GM23338 (cell line): ENCODE measurements around the gene GNAZ. TPM values are rescaled to one million over a fixed set of nuclear protein-coding genes. Genes with fewer than 3 reads are reported as not detected.

ENCODE experiments used
- ATAC-seq: fragments of 200-7000 bp; cut with Tn5 transposase; 3 replicates; pipeline ENCODE4 v1.9.1; 2020
- DNase-seq: peaks from one replicate; pipeline ENCODE4 v3.0.0-alpha.2; 2015; ENCODE audit warnings: low spot score
- H2AFZ ChIP-seq: fragments of 200-600 bp; sonication (generic); 2 replicates; pipeline ENCODE4 v1.8.0; 2016; ENCODE audit warnings: antibody characterized with exemption, mild to moderate bottlenecking, moderate library complexity
- H3F3A ChIP-seq: fragments of 200-600 bp; sonication (generic); replicated peaks from 2 replicates; pipeline ENCODE4 v1.8.0; 2017; ENCODE audit warnings: antibody characterized with exemption, mixed run types, low read depth
- H3K27ac ChIP-seq: fragments of 200-600 bp; sonication (generic); 2 replicates; pipeline ENCODE4 v1.6.1; 2016; ENCODE audit warnings: low read depth
- H3K27me3 ChIP-seq: fragments of 200-600 bp; sonication (generic); 2 replicates; pipeline ENCODE4 v1.8.0; 2016; ENCODE audit warnings: mild to moderate bottlenecking, mixed run types, moderate library complexity; ENCODE audit not compliant: insufficient read depth
- H3K36me3 ChIP-seq: fragments of 200-600 bp; sonication (generic); 2 replicates; pipeline ENCODE4 v1.8.0; 2016; ENCODE audit warnings: mild to moderate bottlenecking; ENCODE audit not compliant: insufficient read depth
- H3K4me1 ChIP-seq: fragments of 200-600 bp; sonication (generic); 2 replicates; pipeline ENCODE4 v1.8.0; 2016; ENCODE audit warnings: mild to moderate bottlenecking, moderate library complexity; ENCODE audit not compliant: insufficient read depth
- H3K4me2 ChIP-seq: fragments of 200-600 bp; sonication (generic); 2 replicates; pipeline ENCODE4 v1.7.1; 2017; ENCODE audit warnings: mixed run types
- H3K4me3 ChIP-seq: fragments of 200-600 bp; sonication (generic); 2 replicates; pipeline ENCODE4 v1.6.1; 2016; ENCODE audit warnings: mixed run types
- H3K79me2 ChIP-seq: fragments of 200-600 bp; sonication (generic); replicated peaks from 2 replicates; pipeline ENCODE4 v1.8.0; 2017; ENCODE audit warnings: mild to moderate bottlenecking; ENCODE audit not compliant: insufficient read depth
- H3K9me2 ChIP-seq: fragments of 200-600 bp; sonication (generic); 2 replicates; pipeline ENCODE4 v1.8.0; 2017; ENCODE audit not compliant: insufficient read depth
- H4K20me1 ChIP-seq: fragments of 200-600 bp; sonication (generic); replicated peaks from 2 replicates; pipeline ENCODE4 v1.8.0; 2017; ENCODE audit warnings: mild to moderate bottlenecking; ENCODE audit not compliant: insufficient read depth
- H3K27ac Mint-ChIP-seq: 2 replicates; pipeline ENCODE4 v1.8.0; 2020; ENCODE audit warnings: inconsistent platforms, mild to moderate bottlenecking, moderate library complexity, mixed read lengths
- H3K27me3 Mint-ChIP-seq: 3 replicates; pipeline ENCODE4 v1.8.0; 2022; ENCODE audit warnings: low read depth, mild to moderate bottlenecking, moderate library complexity, mixed read lengths, inconsistent platforms; ENCODE audit not compliant: insufficient read depth, poor library complexity
- H3K36me3 Mint-ChIP-seq: 3 replicates; pipeline ENCODE4 v1.8.0; 2021; ENCODE audit warnings: low read depth, mild to moderate bottlenecking, inconsistent platforms, moderate library complexity, mixed read lengths
- H3K4me1 Mint-ChIP-seq: 3 replicates; pipeline ENCODE4 v1.8.0; 2020; ENCODE audit warnings: mild to moderate bottlenecking, inconsistent platforms, mixed read lengths
- H3K4me3 Mint-ChIP-seq: 3 replicates; pipeline ENCODE4 v1.8.0; 2021; ENCODE audit warnings: moderate library complexity, mild to moderate bottlenecking, inconsistent platforms, mixed read lengths
- H3K9me3 Mint-ChIP-seq: 3 replicates; pipeline ENCODE4 v1.8.0; 2020; ENCODE audit warnings: moderate library complexity, mild to moderate bottlenecking, inconsistent platforms, mixed read lengths
- CREB1 ChIP-seq: fragments of 250-450 bp; sonication (Bioruptor Pico); IDR thresholded peaks from 2 replicates; pipeline ENCODE4 v1.5.0; 2020; ENCODE audit warnings: low read depth, mild to moderate bottlenecking, moderate library complexity
- EZH2phosphoT487 ChIP-seq: fragments of 200-600 bp; sonication (generic); IDR thresholded peaks from one replicate; pipeline ENCODE4 v1.8.1; 2018; ENCODE audit warnings: antibody characterized with exemption; ENCODE audit not compliant: unreplicated experiment
- JUNB ChIP-seq: IDR thresholded peaks from one replicate; pipeline ENCODE4 v1.6.1; 2016; ENCODE audit warnings: antibody characterized with exemption; ENCODE audit not compliant: unreplicated experiment
- NANOG ChIP-seq: IDR thresholded peaks from 2 replicates; pipeline ENCODE4 v1.6.1; 2016; ENCODE audit warnings: antibody characterized with exemption, borderline replicate concordance
- POLR2AphosphoS5 ChIP-seq: IDR thresholded peaks from 2 replicates; pipeline ENCODE4 v1.6.1; 2016; ENCODE audit warnings: antibody characterized with exemption, low read depth
- STAT1 ChIP-seq: IDR thresholded peaks from one replicate; pipeline ENCODE4 v1.6.1; 2016; ENCODE audit warnings: antibody characterized with exemption; ENCODE audit not compliant: unreplicated experiment
- ZNF331 ChIP-seq: fragments of 250-450 bp; sonication (Bioruptor Pico); IDR thresholded peaks from 2 replicates; pipeline ENCODE4 v1.5.0; 2020; ENCODE audit warnings: low read depth, mild to moderate bottlenecking, moderate library complexity
- polyA plus RNA-seq: library from polyadenylated mRNA; unstranded; fragments of >200 nt; fragmentation: Nextera tagmentation; extraction: Ambion mirVana; gene quantifications from 2 replicates; pipeline ENCODE4 v1.2.1, GENCODE V29; 2016
- total RNA-seq: library from RNA; depleted of rRNA; stranded (reverse); fragments of >200 nt; shearing (Covaris generic); gene quantifications from 2 replicates; pipeline ENCODE4 v1.2.3, GENCODE V29; 2014
- TF ChIP-seq, protein P1 (sequence below), 2 experiments: fragments of 200-600 bp in 1 of 2; sonication (generic) in 1 of 2; conservative IDR thresholded peaks; 2 replicates each; pipeline versions ENCODE4 v1.5.1 to v1.6.1; 2016 to 2017; ENCODE audit warnings: antibody characterized with exemption in 2 of 2, low read depth in 2 of 2, mild to moderate bottlenecking in 2 of 2, moderate library complexity in 1 of 2
- TF ChIP-seq, protein P2 (sequence below): IDR thresholded peaks from one replicate; pipeline ENCODE4 v1.6.1; 2018; ENCODE audit warnings: antibody characterized with exemption; ENCODE audit not compliant: unreplicated experiment

The GNAZ gene
- total and polyA plus RNA-seq, 2 experiments from 2014 or later, result 2.9 to 11.1 TPM

DNA sequence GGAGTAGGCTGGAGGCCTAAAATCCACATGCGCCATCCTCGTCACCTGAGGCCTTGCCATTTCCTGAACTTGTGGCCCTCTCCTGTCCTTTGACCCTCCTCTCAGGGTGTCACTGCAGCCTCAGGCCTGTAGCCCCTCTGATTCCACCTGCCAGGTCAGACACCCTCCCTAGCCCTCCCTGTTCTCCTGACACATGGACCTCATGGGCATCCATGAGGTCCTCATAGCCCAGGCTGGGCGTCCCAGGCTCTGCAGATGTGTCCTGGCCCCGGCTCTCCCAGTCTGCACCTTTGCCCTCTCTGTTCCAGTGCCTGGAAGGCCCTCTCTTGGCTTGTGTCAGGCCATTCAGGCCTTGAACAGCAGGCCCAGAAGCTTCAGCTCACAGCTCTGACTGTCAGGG, 90.7 kb downstream of the GNAZ start (continued):
- TF ChIP-seq, protein P1, sequence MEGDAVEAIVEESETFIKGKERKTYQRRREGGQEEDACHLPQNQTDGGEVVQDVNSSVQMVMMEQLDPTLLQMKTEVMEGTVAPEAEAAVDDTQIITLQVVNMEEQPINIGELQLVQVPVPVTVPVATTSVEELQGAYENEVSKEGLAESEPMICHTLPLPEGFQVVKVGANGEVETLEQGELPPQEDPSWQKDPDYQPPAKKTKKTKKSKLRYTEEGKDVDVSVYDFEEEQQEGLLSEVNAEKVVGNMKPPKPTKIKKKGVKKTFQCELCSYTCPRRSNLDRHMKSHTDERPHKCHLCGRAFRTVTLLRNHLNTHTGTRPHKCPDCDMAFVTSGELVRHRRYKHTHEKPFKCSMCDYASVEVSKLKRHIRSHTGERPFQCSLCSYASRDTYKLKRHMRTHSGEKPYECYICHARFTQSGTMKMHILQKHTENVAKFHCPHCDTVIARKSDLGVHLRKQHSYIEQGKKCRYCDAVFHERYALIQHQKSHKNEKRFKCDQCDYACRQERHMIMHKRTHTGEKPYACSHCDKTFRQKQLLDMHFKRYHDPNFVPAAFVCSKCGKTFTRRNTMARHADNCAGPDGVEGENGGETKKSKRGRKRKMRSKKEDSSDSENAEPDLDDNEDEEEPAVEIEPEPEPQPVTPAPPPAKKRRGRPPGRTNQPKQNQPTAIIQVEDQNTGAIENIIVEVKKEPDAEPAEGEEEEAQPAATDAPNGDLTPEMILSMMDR (conservative IDR thresholded peaks at IDR 0.05; ENCODE audit: low read depth in 2 of 2), result no peak
- TF ChIP-seq EZH2phosphoT487, result no peak

DNA sequence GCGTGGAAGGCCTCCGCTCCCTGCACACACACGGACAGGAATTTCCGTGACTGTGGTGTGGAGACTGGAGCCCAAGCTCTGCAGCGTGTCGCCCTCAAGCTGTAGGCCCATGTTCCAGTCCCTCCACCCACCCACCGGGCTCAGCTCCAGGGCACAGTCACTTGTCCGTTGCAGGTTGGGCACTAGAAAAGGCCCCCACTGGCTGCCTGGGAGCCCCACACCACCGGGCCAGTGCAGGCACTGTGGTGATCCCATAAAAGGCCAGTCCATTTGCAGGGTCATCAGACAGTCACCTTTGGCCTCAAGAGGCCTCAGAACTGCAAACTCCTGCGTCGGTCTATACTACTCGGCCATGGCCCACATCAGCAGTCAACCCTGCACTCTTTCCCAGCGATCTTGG, 91.3 kb downstream of the GNAZ start:
- H3K27ac ChIP-seq, result no peak overlapping the region
- DNase-seq (no peak), ATAC-seq (no peak)
- H3F3A ChIP-seq, result no peaks in the 10 kb centered on the region
- H3K79me2 ChIP-seq, result no peaks in the 10 kb centered on the region
- peaks cover 19% of the 10 kb centered on the region for H3K27me3 Mint-ChIP-seq
- H3K4me3 ChIP-seq, result no peak overlapping the region
- no peaks in the 10 kb centered on the region for H4K20me1 ChIP-seq
- peaks cover 18% of the 10 kb centered on the region for H3K4me1 Mint-ChIP-seq
- no peaks in the 10 kb centered on the region for H3K36me3 Mint-ChIP-seq
- no peaks in the 10 kb centered on the region for H3K9me2 ChIP-seq
- no peak overlapping the region for H3K27ac Mint-ChIP-seq
- H3K4me1 ChIP-seq, result peaks cover 5% of the 10 kb centered on the region
- no peaks in the 10 kb centered on the region for H3K27me3 ChIP-seq
- H3K9me3 Mint-ChIP-seq, result no peaks in the 10 kb centered on the region
- no peak overlapping the region for H3K4me2 ChIP-seq
- TF ChIP-seq ZNF331 (no peak), CREB1 (no peak), STAT1 (no peak), POLR2AphosphoS5 (no peak)
- H2AFZ ChIP-seq, result no peak overlapping the region
- no peak overlapping the region for H3K4me3 Mint-ChIP-seq
- H3K36me3 ChIP-seq, result no peaks in the 10 kb centered on the region

DNA sequence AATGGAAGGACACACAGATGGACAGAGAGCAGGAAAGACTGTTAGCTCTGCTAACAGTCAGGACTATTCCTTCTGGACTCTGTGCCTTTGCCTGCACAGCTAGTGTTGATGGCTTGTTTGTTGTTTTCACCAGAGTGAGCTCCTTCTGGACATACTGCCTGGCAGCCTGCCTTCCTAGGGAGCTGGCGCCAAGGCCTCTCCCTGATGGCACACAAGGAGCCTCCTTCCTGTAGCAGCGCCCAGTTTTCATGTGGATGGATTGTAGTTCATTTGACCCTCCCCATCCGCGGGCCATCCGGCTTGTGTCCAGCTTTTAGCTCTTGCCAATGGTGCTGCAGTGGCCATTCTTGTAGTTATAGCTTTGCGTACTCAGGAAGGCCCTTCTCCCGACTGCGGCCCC, 93.3 kb downstream of the GNAZ start:
- Mint-ChIP-seq H3K4me1 (peaks cover 21% of the 10 kb centered on the region), H3K27ac (no peak overlapping the region)
- ATAC-seq, result no peak

More for the DNA sequence above, 93.3 kb downstream of the GNAZ start:
- H3K9me3 Mint-ChIP-seq, result no peaks in the 10 kb centered on the region
- no peak overlapping the region for H3K4me3 Mint-ChIP-seq
- Histone ChIP-seq H3K4me3 (no peak overlapping the region), H3K27ac (no peak overlapping the region), H4K20me1 (no peaks in the 10 kb centered on the region), H3K4me2 (no peak overlapping the region), H3F3A (no peaks in the 10 kb centered on the region), H3K4me1 (peaks cover 7% of the 10 kb centered on the region; the same call in 1 of the 2 replicates), H3K27me3 (no peaks in the 10 kb centered on the region), H3K79me2 (no peaks in the 10 kb centered on the region), H3K36me3 (no peaks in the 10 kb centered on the region), H2AFZ (no peak overlapping the region), H3K9me2 (no peaks in the 10 kb centered on the region)
- H3K36me3 Mint-ChIP-seq, result no peaks in the 10 kb centered on the region
- H3K27me3 Mint-ChIP-seq, result peaks cover 20% of the 10 kb centered on the region
- DNase-seq, result no peak
- TF ChIP-seq, protein P2, sequence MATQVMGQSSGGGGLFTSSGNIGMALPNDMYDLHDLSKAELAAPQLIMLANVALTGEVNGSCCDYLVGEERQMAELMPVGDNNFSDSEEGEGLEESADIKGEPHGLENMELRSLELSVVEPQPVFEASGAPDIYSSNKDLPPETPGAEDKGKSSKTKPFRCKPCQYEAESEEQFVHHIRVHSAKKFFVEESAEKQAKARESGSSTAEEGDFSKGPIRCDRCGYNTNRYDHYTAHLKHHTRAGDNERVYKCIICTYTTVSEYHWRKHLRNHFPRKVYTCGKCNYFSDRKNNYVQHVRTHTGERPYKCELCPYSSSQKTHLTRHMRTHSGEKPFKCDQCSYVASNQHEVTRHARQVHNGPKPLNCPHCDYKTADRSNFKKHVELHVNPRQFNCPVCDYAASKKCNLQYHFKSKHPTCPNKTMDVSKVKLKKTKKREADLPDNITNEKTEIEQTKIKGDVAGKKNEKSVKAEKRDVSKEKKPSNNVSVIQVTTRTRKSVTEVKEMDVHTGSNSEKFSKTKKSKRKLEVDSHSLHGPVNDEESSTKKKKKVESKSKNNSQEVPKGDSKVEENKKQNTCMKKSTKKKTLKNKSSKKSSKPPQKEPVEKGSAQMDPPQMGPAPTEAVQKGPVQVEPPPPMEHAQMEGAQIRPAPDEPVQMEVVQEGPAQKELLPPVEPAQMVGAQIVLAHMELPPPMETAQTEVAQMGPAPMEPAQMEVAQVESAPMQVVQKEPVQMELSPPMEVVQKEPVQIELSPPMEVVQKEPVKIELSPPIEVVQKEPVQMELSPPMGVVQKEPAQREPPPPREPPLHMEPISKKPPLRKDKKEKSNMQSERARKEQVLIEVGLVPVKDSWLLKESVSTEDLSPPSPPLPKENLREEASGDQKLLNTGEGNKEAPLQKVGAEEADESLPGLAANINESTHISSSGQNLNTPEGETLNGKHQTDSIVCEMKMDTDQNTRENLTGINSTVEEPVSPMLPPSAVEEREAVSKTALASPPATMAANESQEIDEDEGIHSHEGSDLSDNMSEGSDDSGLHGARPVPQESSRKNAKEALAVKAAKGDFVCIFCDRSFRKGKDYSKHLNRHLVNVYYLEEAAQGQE, result no peak
- TF ChIP-seq STAT1 (no peak), JUNB (no peak), NANOG (no peak), EZH2phosphoT487 (no peak)
